SK-N-SH treated with all-trans-retinoic acid at 6 μM for 48 hours (cell line): Measurements from ENCODE around the gene GLIS1.
A peak's percentile ranks its signal among the peaks of the same experiment; 100 is the strongest.

Experiments used
- ATAC-seq: fragments of 200-7000 bp; cut with Tn5 transposase; 3 replicates; pipeline ENCODE4 v1.9.1; 2020; ENCODE audit warnings: mild to moderate bottlenecking, moderate library complexity
- ARNTL ChIP-seq: fragments of 450-650 bp; formaldehyde crosslinking; IDR thresholded peaks from 2 replicates; pipeline ENCODE4 v1.5.0; 2020; ENCODE audit warnings: low read depth, mild to moderate bottlenecking, moderate library complexity, borderline replicate concordance
- BACH2 ChIP-seq: fragments of 250-450 bp; sonication (Bioruptor Pico); IDR thresholded peaks from 2 replicates; pipeline ENCODE4 v1.9.0; 2021; ENCODE audit warnings: mild to moderate bottlenecking, borderline replicate concordance
- CSDC2 ChIP-seq: fragments of 250-450 bp; sonication (Bioruptor Pico); IDR thresholded peaks from 2 replicates; pipeline ENCODE4 v1.5.0; 2020; ENCODE audit warnings: mild to moderate bottlenecking, moderate library complexity
- ESRRG ChIP-seq: fragments of 250-450 bp; sonication (Bioruptor Pico); IDR thresholded peaks from 2 replicates; pipeline ENCODE4 v1.6.1; 2021; ENCODE audit warnings: mild to moderate bottlenecking
- GLIS3 ChIP-seq: fragments of 250-450 bp; sonication (Bioruptor Pico); IDR thresholded peaks from 2 replicates; pipeline ENCODE4 v1.5.0; 2020; ENCODE audit warnings: mild to moderate bottlenecking, moderate library complexity
- ISL1 ChIP-seq: fragments of 250-450 bp; sonication (Bioruptor Pico); IDR thresholded peaks from 2 replicates; pipeline ENCODE4 v2.1.2; 2022; ENCODE audit warnings: mild to moderate bottlenecking, moderate library complexity
- OSR1 ChIP-seq: fragments of 250-450 bp; sonication (Bioruptor Pico); IDR thresholded peaks from 2 replicates; pipeline ENCODE4 v1.8.0; 2022; ENCODE audit warnings: moderate library complexity, mild to moderate bottlenecking, inconsistent platforms
- RARB ChIP-seq: fragments of 250-450 bp; sonication (Bioruptor Pico); IDR thresholded peaks from 2 replicates; pipeline ENCODE4 v1.8.0; 2021; ENCODE audit warnings: mild to moderate bottlenecking, moderate library complexity
- SNAI2 ChIP-seq: fragments of 250-450 bp; sonication (Bioruptor Pico); IDR thresholded peaks from 2 replicates; pipeline ENCODE4 v1.5.0; 2020; ENCODE audit warnings: mild to moderate bottlenecking, moderate library complexity
- TCF4 ChIP-seq: fragments of 250-450 bp; sonication (Bioruptor Pico); IDR thresholded peaks from 2 replicates; pipeline ENCODE4 v1.8.0; 2021; ENCODE audit warnings: mild to moderate bottlenecking, moderate library complexity, borderline replicate concordance
- TOX ChIP-seq: fragments of 250-450 bp; sonication (Bioruptor Pico); IDR thresholded peaks from 2 replicates; pipeline ENCODE4 v1.8.0; 2021; ENCODE audit warnings: mild to moderate bottlenecking, moderate library complexity, borderline replicate concordance
- ZC3H10 ChIP-seq: fragments of 250-450 bp; sonication (Bioruptor Pico); IDR thresholded peaks from 2 replicates; pipeline ENCODE4 v1.5.1; 2021; ENCODE audit warnings: mild to moderate bottlenecking, moderate library complexity
- ZFP30 ChIP-seq: fragments of 450-650 bp; formaldehyde crosslinking; IDR thresholded peaks from 2 replicates; pipeline ENCODE4 v1.5.0; 2022; ENCODE audit warnings: mild to moderate bottlenecking, moderate library complexity
- ZNF565 ChIP-seq: fragments of 450-650 bp; formaldehyde crosslinking; conservative IDR thresholded peaks from 2 replicates; pipeline ENCODE4 v1.5.0; 2020; ENCODE audit warnings: low read depth, mild to moderate bottlenecking, moderate library complexity
- ZNF8 ChIP-seq: fragments of 450-650 bp; formaldehyde crosslinking; IDR thresholded peaks from 2 replicates; pipeline ENCODE4 v1.5.0; 2020; ENCODE audit warnings: mild to moderate bottlenecking, moderate library complexity
- TF ChIP-seq, protein P1 (sequence below): fragments of 250-450 bp; sonication (Bioruptor Pico); IDR thresholded peaks from 2 replicates; pipeline ENCODE4 v1.5.0; 2020; ENCODE audit warnings: mild to moderate bottlenecking, moderate library complexity
- TF ChIP-seq, protein P2 (sequence below): fragments of 250-450 bp; sonication (Bioruptor Pico); IDR thresholded peaks from 2 replicates; pipeline ENCODE4 v1.5.1; 2020; ENCODE audit warnings: low read depth, mild to moderate bottlenecking, moderate library complexity
- TF ChIP-seq, protein P3 (sequence below): fragments of 250-450 bp; sonication (Bioruptor Pico); IDR thresholded peaks from 2 replicates; pipeline ENCODE4 v1.8.0; 2020; ENCODE audit warnings: mild to moderate bottlenecking, moderate library complexity, borderline replicate concordance
- TF ChIP-seq, protein P4 (sequence below): fragments of 250-450 bp; sonication (Bioruptor Pico); IDR thresholded peaks from 2 replicates; pipeline ENCODE4 v1.8.0; 2021; ENCODE audit warnings: low read depth, mild to moderate bottlenecking, moderate library complexity, borderline replicate concordance
- TF ChIP-seq, protein P5 (sequence below): fragments of 250-450 bp; sonication (Bioruptor Pico); IDR thresholded peaks from 2 replicates; pipeline ENCODE4 v1.5.1; 2021; ENCODE audit warnings: mild to moderate bottlenecking, moderate library complexity

The GLIS1 gene

DNA sequence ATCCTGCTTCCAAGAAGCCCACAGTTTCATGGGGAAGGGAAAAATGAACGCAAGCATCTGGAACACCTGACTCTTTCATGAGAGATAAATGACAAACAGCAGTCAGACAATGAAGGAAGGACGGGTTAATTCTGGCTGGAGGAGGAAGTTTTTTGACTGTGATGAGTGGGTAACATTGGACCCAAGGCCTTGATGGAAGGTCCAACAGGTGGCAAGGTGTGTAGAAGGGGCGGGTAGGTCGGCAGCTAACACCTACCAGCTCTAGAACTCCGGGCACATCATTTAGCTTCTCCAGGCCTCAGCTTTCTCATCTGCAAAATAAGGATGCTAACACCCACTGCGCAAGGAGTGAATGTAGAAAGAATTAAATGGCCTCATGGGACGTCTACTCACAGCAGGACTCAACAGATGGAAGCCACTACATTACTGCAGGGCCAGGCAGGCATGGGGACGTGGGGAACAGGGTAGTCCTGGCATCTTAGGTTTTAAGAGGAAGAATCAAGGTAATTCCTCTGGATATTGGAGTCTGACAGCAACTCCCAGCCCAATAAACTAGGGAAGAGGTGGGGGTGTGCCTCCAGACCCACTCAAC lies 12.9 kb downstream of the GLIS1 start (continued):
- TF ChIP-seq, protein P1, sequence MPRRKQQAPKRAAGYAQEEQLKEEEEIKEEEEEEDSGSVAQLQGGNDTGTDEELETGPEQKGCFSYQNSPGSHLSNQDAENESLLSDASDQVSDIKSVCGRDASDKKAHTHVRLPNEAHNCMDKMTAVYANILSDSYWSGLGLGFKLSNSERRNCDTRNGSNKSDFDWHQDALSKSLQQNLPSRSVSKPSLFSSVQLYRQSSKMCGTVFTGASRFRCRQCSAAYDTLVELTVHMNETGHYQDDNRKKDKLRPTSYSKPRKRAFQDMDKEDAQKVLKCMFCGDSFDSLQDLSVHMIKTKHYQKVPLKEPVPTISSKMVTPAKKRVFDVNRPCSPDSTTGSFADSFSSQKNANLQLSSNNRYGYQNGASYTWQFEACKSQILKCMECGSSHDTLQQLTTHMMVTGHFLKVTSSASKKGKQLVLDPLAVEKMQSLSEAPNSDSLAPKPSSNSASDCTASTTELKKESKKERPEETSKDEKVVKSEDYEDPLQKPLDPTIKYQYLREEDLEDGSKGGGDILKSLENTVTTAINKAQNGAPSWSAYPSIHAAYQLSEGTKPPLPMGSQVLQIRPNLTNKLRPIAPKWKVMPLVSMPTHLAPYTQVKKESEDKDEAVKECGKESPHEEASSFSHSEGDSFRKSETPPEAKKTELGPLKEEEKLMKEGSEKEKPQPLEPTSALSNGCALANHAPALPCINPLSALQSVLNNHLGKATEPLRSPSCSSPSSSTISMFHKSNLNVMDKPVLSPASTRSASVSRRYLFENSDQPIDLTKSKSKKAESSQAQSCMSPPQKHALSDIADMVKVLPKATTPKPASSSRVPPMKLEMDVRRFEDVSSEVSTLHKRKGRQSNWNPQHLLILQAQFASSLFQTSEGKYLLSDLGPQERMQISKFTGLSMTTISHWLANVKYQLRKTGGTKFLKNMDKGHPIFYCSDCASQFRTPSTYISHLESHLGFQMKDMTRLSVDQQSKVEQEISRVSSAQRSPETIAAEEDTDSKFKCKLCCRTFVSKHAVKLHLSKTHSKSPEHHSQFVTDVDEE (CRISPR knock-in tag), result no peak
- TF ChIP-seq OSR1 (CRISPR knock-in tag) (no peak), SNAI2 (CRISPR knock-in tag) (no peak), ZNF565 (no peak)
- TF ChIP-seq, protein P2, sequence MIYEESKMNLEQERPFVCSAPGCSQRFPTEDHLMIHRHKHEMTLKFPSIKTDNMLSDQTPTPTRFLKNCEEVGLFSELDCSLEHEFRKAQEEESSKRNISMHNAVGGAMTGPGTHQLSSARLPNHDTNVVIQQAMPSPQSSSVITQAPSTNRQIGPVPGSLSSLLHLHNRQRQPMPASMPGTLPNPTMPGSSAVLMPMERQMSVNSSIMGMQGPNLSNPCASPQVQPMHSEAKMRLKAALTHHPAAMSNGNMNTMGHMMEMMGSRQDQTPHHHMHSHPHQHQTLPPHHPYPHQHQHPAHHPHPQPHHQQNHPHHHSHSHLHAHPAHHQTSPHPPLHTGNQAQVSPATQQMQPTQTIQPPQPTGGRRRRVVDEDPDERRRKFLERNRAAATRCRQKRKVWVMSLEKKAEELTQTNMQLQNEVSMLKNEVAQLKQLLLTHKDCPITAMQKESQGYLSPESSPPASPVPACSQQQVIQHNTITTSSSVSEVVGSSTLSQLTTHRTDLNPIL (CRISPR knock-in tag), result no peak
- TF ChIP-seq, protein P3, sequence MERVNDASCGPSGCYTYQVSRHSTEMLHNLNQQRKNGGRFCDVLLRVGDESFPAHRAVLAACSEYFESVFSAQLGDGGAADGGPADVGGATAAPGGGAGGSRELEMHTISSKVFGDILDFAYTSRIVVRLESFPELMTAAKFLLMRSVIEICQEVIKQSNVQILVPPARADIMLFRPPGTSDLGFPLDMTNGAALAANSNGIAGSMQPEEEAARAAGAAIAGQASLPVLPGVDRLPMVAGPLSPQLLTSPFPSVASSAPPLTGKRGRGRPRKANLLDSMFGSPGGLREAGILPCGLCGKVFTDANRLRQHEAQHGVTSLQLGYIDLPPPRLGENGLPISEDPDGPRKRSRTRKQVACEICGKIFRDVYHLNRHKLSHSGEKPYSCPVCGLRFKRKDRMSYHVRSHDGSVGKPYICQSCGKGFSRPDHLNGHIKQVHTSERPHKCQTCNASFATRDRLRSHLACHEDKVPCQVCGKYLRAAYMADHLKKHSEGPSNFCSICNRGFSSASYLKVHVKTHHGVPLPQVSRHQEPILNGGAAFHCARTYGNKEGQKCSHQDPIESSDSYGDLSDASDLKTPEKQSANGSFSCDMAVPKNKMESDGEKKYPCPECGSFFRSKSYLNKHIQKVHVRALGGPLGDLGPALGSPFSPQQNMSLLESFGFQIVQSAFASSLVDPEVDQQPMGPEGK, result no peak
- TF ChIP-seq, all 23 proteins: peak for 0

DNA sequence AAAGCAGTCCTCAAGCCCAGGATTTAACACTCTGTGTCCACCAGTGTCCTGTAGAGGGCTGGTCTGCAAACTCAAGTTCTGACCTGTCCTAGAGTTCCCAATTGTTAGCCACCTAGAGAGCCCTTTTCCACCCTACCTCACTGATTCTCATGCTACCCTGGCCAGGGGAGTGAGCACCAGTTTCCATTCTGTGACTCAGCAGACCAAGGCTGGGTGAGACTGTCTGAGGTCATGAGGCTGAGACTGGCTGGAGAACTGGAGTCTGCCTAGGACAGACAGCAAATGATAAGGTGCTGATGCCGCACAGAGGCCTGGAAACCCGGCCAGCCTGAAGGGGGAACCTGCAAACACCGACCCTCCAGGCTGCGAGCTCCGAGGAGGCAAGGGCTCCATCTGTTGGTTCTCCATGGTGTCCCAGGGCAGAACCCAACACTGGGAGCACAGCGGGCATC lies 13.7 kb downstream of the GLIS1 start:
- TF ChIP-seq TOX (CRISPR knock-in tag), result no peak
- TF ChIP-seq TCF4 (CRISPR knock-in tag), result no peak
- TF ChIP-seq ARNTL, result no peak
- TF ChIP-seq, protein P3, result no peak
- TF ChIP-seq ZNF8, result no peak
- TF ChIP-seq, protein P4, sequence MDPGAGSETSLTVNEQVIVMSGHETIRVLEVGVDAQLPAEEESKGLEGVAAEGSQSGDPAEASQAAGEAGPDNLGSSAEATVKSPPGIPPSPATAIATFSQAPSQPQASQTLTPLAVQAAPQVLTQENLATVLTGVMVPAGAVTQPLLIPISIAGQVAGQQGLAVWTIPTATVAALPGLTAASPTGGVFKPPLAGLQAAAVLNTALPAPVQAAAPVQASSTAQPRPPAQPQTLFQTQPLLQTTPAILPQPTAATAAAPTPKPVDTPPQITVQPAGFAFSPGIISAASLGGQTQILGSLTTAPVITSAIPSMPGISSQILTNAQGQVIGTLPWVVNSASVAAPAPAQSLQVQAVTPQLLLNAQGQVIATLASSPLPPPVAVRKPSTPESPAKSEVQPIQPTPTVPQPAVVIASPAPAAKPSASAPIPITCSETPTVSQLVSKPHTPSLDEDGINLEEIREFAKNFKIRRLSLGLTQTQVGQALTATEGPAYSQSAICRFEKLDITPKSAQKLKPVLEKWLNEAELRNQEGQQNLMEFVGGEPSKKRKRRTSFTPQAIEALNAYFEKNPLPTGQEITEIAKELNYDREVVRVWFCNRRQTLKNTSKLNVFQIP (CRISPR knock-in tag), result no peak
- no peak for TF ChIP-seq ZC3H10 (CRISPR knock-in tag)
- TF ChIP-seq ISL1 (CRISPR knock-in tag), result no peak
- TF ChIP-seq RARB (CRISPR knock-in tag), result no peak
- no peak for TF ChIP-seq OSR1 (CRISPR knock-in tag)
- TF ChIP-seq ZFP30 (CRISPR knock-in tag), result no peak
- no peak for TF ChIP-seq SNAI2 (CRISPR knock-in tag)
- no peak for TF ChIP-seq BACH2
- no peak for TF ChIP-seq ZNF565
- no peak for TF ChIP-seq ESRRG (CRISPR knock-in tag)
- TF ChIP-seq GLIS3 (CRISPR knock-in tag), result no peak
- peak; percentile 55; the same call in 2 of the 3 replicates for ATAC-seq

DNA sequence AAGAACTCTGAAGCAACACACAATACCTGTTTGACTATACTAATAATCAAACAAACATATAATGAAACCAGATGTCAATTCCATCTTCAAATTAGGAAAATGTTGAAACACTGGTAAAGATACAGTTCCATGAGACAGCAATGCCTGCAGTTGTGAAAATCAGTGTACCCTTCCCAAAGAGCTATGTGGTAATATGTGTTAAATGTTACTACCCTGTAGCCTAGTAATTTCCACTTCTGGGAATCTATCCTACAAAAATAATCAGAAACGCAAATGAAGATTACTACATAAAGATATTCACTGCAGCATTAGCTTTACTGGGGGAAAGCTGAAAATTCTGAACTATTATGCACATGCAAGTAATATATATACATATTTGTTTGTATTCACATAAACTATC lies 16.9 kb downstream of the GLIS1 start:
- no peak for ATAC-seq
- TF ChIP-seq TOX (CRISPR knock-in tag) (no peak), ARNTL (no peak), CSDC2 (CRISPR knock-in tag) (no peak), ESRRG (CRISPR knock-in tag) (no peak), ZC3H10 (CRISPR knock-in tag) (no peak), GLIS3 (CRISPR knock-in tag) (no peak), BACH2 (no peak), TCF4 (CRISPR knock-in tag) (no peak), ZNF565 (no peak), ZFP30 (CRISPR knock-in tag) (no peak)
- TF ChIP-seq, protein P5, sequence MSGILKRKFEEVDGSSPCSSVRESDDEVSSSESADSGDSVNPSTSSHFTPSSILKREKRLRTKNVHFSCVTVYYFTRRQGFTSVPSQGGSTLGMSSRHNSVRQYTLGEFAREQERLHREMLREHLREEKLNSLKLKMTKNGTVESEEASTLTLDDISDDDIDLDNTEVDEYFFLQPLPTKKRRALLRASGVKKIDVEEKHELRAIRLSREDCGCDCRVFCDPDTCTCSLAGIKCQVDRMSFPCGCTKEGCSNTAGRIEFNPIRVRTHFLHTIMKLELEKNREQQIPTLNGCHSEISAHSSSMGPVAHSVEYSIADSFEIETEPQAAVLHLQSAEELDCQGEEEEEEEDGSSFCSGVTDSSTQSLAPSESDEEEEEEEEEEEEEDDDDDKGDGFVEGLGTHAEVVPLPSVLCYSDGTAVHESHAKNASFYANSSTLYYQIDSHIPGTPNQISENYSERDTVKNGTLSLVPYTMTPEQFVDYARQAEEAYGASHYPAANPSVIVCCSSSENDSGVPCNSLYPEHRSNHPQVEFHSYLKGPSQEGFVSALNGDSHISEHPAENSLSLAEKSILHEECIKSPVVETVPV, result no peak
- TF ChIP-seq, protein P4 (CRISPR knock-in tag), result no peak
